WTC11 (cell line): ENCODE measurements around the gene CACNA2D3. TPM values are rescaled to one million over a fixed set of nuclear protein-coding genes. Genes with fewer than 3 reads are reported as not detected.

ENCODE experiments used
- ATAC-seq: fragments of 200-7000 bp; cut with Tn5 transposase; 2 replicates; pipeline ENCODE4 v1.10.0; 2021; ENCODE audit warnings: mild to moderate bottlenecking, moderate library complexity
- CTCF ChIA-PET: fragments of 300-600 bp; sonication (Branson Sonifier 250); formaldehyde crosslinking; loops from one replicate; lab custom pipeline; 2021; ENCODE audit warnings: antibody characterized with exemption; lab: Charles Lee
- POLR2A ChIA-PET: fragments of 350-600 bp; sonication (Branson Sonifier 250); formaldehyde crosslinking; loops from one replicate; lab custom pipeline; 2021; ENCODE audit warnings: antibody characterized with exemption; lab: Charles Lee
- DNase-seq: peaks from one replicate; pipeline ENCODE4 v3.0.0; 2021; ENCODE audit warnings: low spot score
- H3K27ac Mint-ChIP-seq: 2 replicates; pipeline ENCODE4 v1.8.0; 2021; ENCODE audit warnings: mixed read lengths
- H3K27me3 Mint-ChIP-seq: 2 replicates; pipeline ENCODE4 v1.8.0; 2021; ENCODE audit warnings: low read depth, mild to moderate bottlenecking, moderate library complexity, mixed read lengths
- H3K36me3 Mint-ChIP-seq: 2 replicates; pipeline ENCODE4 v1.8.0; 2021; ENCODE audit warnings: mixed read lengths
- H3K4me1 Mint-ChIP-seq: 2 replicates; pipeline ENCODE4 v1.8.0; 2022; ENCODE audit warnings: mixed read lengths
- H3K4me3 Mint-ChIP-seq: 2 replicates; pipeline ENCODE4 v1.8.0; 2021; ENCODE audit warnings: mild to moderate bottlenecking, moderate library complexity, mixed read lengths
- H3K9me3 Mint-ChIP-seq: 2 replicates; pipeline ENCODE4 v1.8.0; 2021; ENCODE audit warnings: mixed read lengths
- CREB1 ChIP-seq: sonication (generic); formaldehyde crosslinking; IDR thresholded peaks from 2 replicates; pipeline ENCODE4 v1.8.0; 2023; ENCODE audit warnings: mild to moderate bottlenecking, missing genetic modification reagents
- ESRRA ChIP-seq: sonication (generic); formaldehyde crosslinking; IDR thresholded peaks from 2 replicates; pipeline ENCODE4 v1.8.1; 2022; ENCODE audit warnings: mild to moderate bottlenecking, missing genetic modification reagents, borderline replicate concordance
- FOXK1 ChIP-seq: sonication (generic); formaldehyde crosslinking; IDR thresholded peaks from 2 replicates; pipeline ENCODE4 v1.8.0; 2022; ENCODE audit warnings: mild to moderate bottlenecking, moderate library complexity, missing genetic modification reagents
- HMGA2 ChIP-seq: fragments of 250-450 bp; sonication (Bioruptor Pico); IDR thresholded peaks from 2 replicates; pipeline ENCODE4 v1.4.0; 2021; ENCODE audit warnings: mild to moderate bottlenecking, moderate library complexity
- JAZF1 ChIP-seq: fragments of 250-450 bp; sonication (Bioruptor Pico); IDR thresholded peaks from 2 replicates; pipeline ENCODE4 v1.9.0; 2021; ENCODE audit warnings: moderate library complexity, mild to moderate bottlenecking, inconsistent platforms
- MXD4 ChIP-seq: fragments of 250-450 bp; sonication (Bioruptor Pico); IDR thresholded peaks from 2 replicates; pipeline ENCODE4 v1.8.0; 2021; ENCODE audit warnings: mild to moderate bottlenecking, moderate library complexity, borderline replicate concordance
- NR1H2 ChIP-seq: sonication (generic); formaldehyde crosslinking; IDR thresholded peaks from 2 replicates; pipeline ENCODE4 v1.9.0; 2021; ENCODE audit warnings: mild to moderate bottlenecking, moderate library complexity, missing genetic modification reagents
- NR2C2 ChIP-seq: sonication (generic); formaldehyde crosslinking; IDR thresholded peaks from 2 replicates; pipeline ENCODE4 v1.8.0; 2022; ENCODE audit warnings: mild to moderate bottlenecking, missing genetic modification reagents
- PRRX2 ChIP-seq: fragments of 250-450 bp; sonication (Bioruptor Pico); IDR thresholded peaks from 2 replicates; pipeline ENCODE4 v1.8.0; 2021; ENCODE audit warnings: mild to moderate bottlenecking
- RELA ChIP-seq: sonication (generic); formaldehyde crosslinking; IDR thresholded peaks from 2 replicates; pipeline ENCODE4 v1.8.1; 2022; ENCODE audit warnings: missing genetic modification reagents, mild to moderate bottlenecking, borderline replicate concordance
- SMAD4 ChIP-seq: sonication (generic); formaldehyde crosslinking; IDR thresholded peaks from 2 replicates; pipeline ENCODE4 v1.8.0; 2022; ENCODE audit warnings: mild to moderate bottlenecking, missing genetic modification reagents
- SOX15 ChIP-seq: fragments of 250-450 bp; sonication (Bioruptor Pico); IDR thresholded peaks from 2 replicates; pipeline ENCODE4 v1.9.0; 2021; ENCODE audit warnings: mild to moderate bottlenecking
- ZNF396 ChIP-seq: fragments of 250-450 bp; sonication (Bioruptor Pico); IDR thresholded peaks from 2 replicates; pipeline ENCODE4 v1.8.0; 2021; ENCODE audit warnings: mild to moderate bottlenecking, moderate library complexity, borderline replicate concordance
- ZNF416 ChIP-seq: fragments of 250-450 bp; sonication (Bioruptor Pico); IDR thresholded peaks from 2 replicates; pipeline ENCODE4 v1.9.0; 2021; ENCODE audit warnings: mild to moderate bottlenecking, inconsistent platforms
- ZNF423 ChIP-seq: fragments of 250-450 bp; sonication (Bioruptor Pico); IDR thresholded peaks from 2 replicates; pipeline ENCODE4 v2.1.2; 2022; ENCODE audit warnings: mild to moderate bottlenecking, moderate library complexity
- total RNA-seq: library from RNA; stranded (reverse); gene quantifications from 3 replicates; pipeline ENCODE4 v1.2.3, GENCODE V29; 2021
- TF ChIP-seq, protein P1 (sequence below): sonication (generic); formaldehyde crosslinking; IDR thresholded peaks from 2 replicates; pipeline ENCODE4 v1.8.0; 2023; ENCODE audit warnings: missing genetic modification reagents, mild to moderate bottlenecking, borderline replicate concordance
- TF ChIP-seq, protein P2 (sequence below): sonication (generic); formaldehyde crosslinking; conservative IDR thresholded peaks from 2 replicates; pipeline ENCODE4 v1.8.1; 2023; ENCODE audit warnings: mild to moderate bottlenecking, low read depth, missing genetic modification reagents, moderate library complexity
- TF ChIP-seq, protein P3 (sequence below): fragments of 250-450 bp; sonication (Bioruptor Pico); IDR thresholded peaks from 2 replicates; pipeline ENCODE4 v1.9.0; 2021; ENCODE audit warnings: mild to moderate bottlenecking, borderline replicate concordance
- TF ChIP-seq, protein P4 (sequence below): sonication (generic); formaldehyde crosslinking; IDR thresholded peaks from 2 replicates; pipeline ENCODE4 v1.8.1; 2022; ENCODE audit warnings: mild to moderate bottlenecking, missing genetic modification reagents, moderate library complexity, borderline replicate concordance
- TF ChIP-seq, protein P5 (sequence below): sonication (generic); formaldehyde crosslinking; IDR thresholded peaks from 2 replicates; pipeline ENCODE4 v1.8.0; 2022; ENCODE audit warnings: mild to moderate bottlenecking, missing genetic modification reagents
- TF ChIP-seq, protein P6 (sequence below): sonication (generic); formaldehyde crosslinking; IDR thresholded peaks from 2 replicates; pipeline ENCODE4 v1.8.1; 2022; ENCODE audit warnings: mild to moderate bottlenecking, moderate library complexity, missing genetic modification reagents
- TF ChIP-seq, protein P7 (sequence below): sonication (generic); formaldehyde crosslinking; IDR thresholded peaks from 2 replicates; pipeline ENCODE4 v1.8.0; 2022; ENCODE audit warnings: mild to moderate bottlenecking, missing genetic modification reagents

CACNA2D3 gene
- total RNA-seq, 1 experiment from 2014 or later, result 5.0 TPM

DNA sequence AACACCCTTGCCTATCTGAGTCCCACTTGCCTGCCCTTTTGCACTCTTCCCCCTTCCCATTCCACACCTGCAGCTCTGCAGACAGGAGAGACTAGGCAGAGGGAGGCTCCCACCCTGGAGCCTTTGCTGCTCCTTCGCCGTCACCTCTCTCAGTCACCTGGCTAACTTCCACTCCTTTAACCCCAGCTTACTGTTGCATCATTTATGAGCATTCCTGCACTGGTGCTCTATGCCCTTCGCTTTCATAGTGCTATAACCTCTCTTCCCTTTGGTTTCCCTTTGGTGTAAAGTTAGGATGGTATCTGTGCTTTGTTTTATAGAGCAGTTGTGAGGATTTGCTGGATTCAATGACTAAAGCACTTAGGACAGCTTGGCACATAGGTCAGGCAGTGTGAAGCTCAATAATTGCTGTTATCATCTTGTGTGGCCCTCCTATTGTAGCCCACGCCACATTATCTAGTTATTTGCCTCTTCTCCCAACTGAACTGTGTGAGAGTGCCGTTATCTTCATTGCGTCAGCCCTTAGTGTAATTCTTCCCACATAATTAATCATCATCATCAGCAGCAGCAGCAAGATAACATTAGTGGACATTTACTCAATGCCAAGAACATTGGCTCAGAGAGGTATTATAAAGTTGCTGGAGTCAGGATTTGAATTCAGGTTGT is 253.9 kb downstream of the CACNA2D3 start (continued):
- TF ChIP-seq, protein P1, sequence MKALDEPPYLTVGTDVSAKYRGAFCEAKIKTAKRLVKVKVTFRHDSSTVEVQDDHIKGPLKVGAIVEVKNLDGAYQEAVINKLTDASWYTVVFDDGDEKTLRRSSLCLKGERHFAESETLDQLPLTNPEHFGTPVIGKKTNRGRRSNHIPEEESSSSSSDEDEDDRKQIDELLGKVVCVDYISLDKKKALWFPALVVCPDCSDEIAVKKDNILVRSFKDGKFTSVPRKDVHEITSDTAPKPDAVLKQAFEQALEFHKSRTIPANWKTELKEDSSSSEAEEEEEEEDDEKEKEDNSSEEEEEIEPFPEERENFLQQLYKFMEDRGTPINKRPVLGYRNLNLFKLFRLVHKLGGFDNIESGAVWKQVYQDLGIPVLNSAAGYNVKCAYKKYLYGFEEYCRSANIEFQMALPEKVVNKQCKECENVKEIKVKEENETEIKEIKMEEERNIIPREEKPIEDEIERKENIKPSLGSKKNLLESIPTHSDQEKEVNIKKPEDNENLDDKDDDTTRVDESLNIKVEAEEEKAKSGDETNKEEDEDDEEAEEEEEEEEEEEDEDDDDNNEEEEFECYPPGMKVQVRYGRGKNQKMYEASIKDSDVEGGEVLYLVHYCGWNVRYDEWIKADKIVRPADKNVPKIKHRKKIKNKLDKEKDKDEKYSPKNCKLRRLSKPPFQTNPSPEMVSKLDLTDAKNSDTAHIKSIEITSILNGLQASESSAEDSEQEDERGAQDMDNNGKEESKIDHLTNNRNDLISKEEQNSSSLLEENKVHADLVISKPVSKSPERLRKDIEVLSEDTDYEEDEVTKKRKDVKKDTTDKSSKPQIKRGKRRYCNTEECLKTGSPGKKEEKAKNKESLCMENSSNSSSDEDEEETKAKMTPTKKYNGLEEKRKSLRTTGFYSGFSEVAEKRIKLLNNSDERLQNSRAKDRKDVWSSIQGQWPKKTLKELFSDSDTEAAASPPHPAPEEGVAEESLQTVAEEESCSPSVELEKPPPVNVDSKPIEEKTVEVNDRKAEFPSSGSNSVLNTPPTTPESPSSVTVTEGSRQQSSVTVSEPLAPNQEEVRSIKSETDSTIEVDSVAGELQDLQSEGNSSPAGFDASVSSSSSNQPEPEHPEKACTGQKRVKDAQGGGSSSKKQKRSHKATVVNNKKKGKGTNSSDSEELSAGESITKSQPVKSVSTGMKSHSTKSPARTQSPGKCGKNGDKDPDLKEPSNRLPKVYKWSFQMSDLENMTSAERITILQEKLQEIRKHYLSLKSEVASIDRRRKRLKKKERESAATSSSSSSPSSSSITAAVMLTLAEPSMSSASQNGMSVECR, result no peak
- TF ChIP-seq, protein P2, sequence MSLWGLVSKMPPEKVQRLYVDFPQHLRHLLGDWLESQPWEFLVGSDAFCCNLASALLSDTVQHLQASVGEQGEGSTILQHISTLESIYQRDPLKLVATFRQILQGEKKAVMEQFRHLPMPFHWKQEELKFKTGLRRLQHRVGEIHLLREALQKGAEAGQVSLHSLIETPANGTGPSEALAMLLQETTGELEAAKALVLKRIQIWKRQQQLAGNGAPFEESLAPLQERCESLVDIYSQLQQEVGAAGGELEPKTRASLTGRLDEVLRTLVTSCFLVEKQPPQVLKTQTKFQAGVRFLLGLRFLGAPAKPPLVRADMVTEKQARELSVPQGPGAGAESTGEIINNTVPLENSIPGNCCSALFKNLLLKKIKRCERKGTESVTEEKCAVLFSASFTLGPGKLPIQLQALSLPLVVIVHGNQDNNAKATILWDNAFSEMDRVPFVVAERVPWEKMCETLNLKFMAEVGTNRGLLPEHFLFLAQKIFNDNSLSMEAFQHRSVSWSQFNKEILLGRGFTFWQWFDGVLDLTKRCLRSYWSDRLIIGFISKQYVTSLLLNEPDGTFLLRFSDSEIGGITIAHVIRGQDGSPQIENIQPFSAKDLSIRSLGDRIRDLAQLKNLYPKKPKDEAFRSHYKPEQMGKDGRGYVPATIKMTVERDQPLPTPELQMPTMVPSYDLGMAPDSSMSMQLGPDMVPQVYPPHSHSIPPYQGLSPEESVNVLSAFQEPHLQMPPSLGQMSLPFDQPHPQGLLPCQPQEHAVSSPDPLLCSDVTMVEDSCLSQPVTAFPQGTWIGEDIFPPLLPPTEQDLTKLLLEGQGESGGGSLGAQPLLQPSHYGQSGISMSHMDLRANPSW (CRISPR knock-in tag), result no peak
- TF ChIP-seq CREB1 (CRISPR knock-in tag) (no peak), HMGA2 (CRISPR knock-in tag) (no peak), RELA (CRISPR knock-in tag) (no peak), SMAD4 (no peak), ZNF423 (CRISPR knock-in tag) (no peak), JAZF1 (CRISPR knock-in tag) (no peak), ESRRA (no peak)
- TF ChIP-seq, protein P3, sequence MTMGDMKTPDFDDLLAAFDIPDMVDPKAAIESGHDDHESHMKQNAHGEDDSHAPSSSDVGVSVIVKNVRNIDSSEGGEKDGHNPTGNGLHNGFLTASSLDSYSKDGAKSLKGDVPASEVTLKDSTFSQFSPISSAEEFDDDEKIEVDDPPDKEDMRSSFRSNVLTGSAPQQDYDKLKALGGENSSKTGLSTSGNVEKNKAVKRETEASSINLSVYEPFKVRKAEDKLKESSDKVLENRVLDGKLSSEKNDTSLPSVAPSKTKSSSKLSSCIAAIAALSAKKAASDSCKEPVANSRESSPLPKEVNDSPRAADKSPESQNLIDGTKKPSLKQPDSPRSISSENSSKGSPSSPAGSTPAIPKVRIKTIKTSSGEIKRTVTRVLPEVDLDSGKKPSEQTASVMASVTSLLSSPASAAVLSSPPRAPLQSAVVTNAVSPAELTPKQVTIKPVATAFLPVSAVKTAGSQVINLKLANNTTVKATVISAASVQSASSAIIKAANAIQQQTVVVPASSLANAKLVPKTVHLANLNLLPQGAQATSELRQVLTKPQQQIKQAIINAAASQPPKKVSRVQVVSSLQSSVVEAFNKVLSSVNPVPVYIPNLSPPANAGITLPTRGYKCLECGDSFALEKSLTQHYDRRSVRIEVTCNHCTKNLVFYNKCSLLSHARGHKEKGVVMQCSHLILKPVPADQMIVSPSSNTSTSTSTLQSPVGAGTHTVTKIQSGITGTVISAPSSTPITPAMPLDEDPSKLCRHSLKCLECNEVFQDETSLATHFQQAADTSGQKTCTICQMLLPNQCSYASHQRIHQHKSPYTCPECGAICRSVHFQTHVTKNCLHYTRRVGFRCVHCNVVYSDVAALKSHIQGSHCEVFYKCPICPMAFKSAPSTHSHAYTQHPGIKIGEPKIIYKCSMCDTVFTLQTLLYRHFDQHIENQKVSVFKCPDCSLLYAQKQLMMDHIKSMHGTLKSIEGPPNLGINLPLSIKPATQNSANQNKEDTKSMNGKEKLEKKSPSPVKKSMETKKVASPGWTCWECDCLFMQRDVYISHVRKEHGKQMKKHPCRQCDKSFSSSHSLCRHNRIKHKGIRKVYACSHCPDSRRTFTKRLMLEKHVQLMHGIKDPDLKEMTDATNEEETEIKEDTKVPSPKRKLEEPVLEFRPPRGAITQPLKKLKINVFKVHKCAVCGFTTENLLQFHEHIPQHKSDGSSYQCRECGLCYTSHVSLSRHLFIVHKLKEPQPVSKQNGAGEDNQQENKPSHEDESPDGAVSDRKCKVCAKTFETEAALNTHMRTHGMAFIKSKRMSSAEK (CRISPR knock-in tag), result no peak
- TF ChIP-seq, protein P4, sequence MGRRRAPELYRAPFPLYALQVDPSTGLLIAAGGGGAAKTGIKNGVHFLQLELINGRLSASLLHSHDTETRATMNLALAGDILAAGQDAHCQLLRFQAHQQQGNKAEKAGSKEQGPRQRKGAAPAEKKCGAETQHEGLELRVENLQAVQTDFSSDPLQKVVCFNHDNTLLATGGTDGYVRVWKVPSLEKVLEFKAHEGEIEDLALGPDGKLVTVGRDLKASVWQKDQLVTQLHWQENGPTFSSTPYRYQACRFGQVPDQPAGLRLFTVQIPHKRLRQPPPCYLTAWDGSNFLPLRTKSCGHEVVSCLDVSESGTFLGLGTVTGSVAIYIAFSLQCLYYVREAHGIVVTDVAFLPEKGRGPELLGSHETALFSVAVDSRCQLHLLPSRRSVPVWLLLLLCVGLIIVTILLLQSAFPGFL, result no peak

DNA sequence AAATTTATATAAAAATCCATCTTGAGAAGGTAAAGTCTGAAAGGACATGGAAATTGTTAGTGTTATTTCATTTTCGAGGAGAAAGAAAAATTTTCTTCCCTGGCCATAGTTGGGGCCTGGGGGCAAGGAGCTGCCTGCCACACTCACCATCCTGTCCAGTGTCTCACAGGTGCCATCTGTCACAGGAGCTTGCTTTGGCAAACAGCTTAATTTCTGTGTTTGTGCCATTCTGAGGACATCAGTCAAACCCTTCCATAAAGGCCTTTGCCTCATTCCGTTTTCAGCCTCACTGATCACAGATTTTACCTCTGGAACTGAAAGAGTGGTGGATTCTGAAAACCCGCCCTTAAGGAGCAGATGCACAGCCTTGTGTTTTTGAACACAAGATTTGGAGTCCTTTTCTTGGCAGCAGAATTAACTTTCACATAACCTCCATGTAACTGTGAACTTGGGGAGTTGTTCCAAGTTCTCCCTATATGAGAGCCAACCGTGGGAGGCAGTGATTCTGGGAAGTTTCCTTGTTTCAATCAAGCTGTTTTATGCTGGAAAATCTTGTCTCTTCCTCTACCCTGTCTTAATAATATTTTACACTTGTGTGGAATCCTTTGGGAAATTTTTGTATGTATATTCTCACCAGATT is 254.7 kb downstream of the CACNA2D3 start:
- DNase-seq, result no peak
- ChIA-PET CTCF (no interaction called here), POLR2A (no interaction called here)
- H3K4me3 Mint-ChIP-seq, result no peak overlapping the region
- no peak for ATAC-seq
- H3K27me3 Mint-ChIP-seq, result no peaks in the 10 kb centered on the region
- no peaks in the 10 kb centered on the region for H3K9me3 Mint-ChIP-seq
- H3K36me3 Mint-ChIP-seq, result no peaks in the 10 kb centered on the region
- H3K4me1 Mint-ChIP-seq, result no peaks in the 10 kb centered on the region
- no peak overlapping the region for H3K27ac Mint-ChIP-seq
- TF ChIP-seq, protein P5, sequence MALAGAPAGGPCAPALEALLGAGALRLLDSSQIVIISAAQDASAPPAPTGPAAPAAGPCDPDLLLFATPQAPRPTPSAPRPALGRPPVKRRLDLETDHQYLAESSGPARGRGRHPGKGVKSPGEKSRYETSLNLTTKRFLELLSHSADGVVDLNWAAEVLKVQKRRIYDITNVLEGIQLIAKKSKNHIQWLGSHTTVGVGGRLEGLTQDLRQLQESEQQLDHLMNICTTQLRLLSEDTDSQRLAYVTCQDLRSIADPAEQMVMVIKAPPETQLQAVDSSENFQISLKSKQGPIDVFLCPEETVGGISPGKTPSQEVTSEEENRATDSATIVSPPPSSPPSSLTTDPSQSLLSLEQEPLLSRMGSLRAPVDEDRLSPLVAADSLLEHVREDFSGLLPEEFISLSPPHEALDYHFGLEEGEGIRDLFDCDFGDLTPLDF, result no peak
- no peak for TF ChIP-seq ZNF396 (CRISPR knock-in tag)
- TF ChIP-seq, protein P6, sequence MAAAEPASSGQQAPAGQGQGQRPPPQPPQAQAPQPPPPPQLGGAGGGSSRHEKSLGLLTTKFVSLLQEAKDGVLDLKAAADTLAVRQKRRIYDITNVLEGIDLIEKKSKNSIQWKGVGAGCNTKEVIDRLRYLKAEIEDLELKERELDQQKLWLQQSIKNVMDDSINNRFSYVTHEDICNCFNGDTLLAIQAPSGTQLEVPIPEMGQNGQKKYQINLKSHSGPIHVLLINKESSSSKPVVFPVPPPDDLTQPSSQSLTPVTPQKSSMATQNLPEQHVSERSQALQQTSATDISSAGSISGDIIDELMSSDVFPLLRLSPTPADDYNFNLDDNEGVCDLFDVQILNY (CRISPR knock-in tag), result no peak
- no peak for TF ChIP-seq NR2C2 (CRISPR knock-in tag)
- TF ChIP-seq ZNF416 (CRISPR knock-in tag), result no peak
- TF ChIP-seq FOXK1 (CRISPR knock-in tag), result no peak
- no peak for TF ChIP-seq NR1H2 (CRISPR knock-in tag)
- TF ChIP-seq, protein P7, sequence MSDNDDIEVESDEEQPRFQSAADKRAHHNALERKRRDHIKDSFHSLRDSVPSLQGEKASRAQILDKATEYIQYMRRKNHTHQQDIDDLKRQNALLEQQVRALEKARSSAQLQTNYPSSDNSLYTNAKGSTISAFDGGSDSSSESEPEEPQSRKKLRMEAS (CRISPR knock-in tag), result no peak
- TF ChIP-seq SOX15, result no peak
- TF ChIP-seq MXD4, result no peak
- no peak for TF ChIP-seq PRRX2 (CRISPR knock-in tag)
